GM12878 (cell line): ENCODE results near the gene ATXN2. TPM values are rescaled to one million over a fixed set of nuclear protein-coding genes. Genes with fewer than 3 reads are reported as not detected.

ENCODE experiments used
- ATAC-seq: fragments of 200-7000 bp; cut with Tn5 transposase; 3 replicates; pipeline ENCODE4 v1.9.1; 2020; ENCODE audit warnings: mild to moderate bottlenecking, moderate library complexity
- BruUV-seq: library from RNA; stranded (reverse); fragments of 400-500 nt; replicated peaks from 2 replicates; lab custom pipeline; 2021; lab: Mats Ljungman, UMichigan
- CTCF ChIA-PET: fragments of 300-600 bp; sonication (Branson Sonifier 250); formaldehyde crosslinking; extraction: SDS; loops from one replicate; lab custom pipeline; 2021; ENCODE audit warnings: inconsistent platforms; lab: Yijun Ruan, JAX
- POLR2A ChIA-PET: fragments of 350-600 bp; formaldehyde crosslinking; extraction: SDS; loops from one replicate; lab custom pipeline; 2021; ENCODE audit warnings: inconsistent platforms; lab: Charles Lee
- RAD21 ChIA-PET: fragments of 300-600 bp; sonication (Branson Sonifier 250); formaldehyde crosslinking; loops from one replicate; lab custom pipeline; 2023; ENCODE audit warnings: antibody characterized with exemption; ENCODE audit not compliant: unreplicated experiment; lab: Charles Lee
- SMC1A ChIA-PET: fragments of 300-600 bp; sonication (Branson Sonifier 250); formaldehyde crosslinking; loops from one replicate; lab custom pipeline; 2023; ENCODE audit not compliant: unreplicated experiment, uncharacterized antibody; lab: Charles Lee
- DNase-seq: peaks from one replicate; pipeline ENCODE4 v3.0.0-alpha.2; 2011; ENCODE audit warnings: low read depth, low spot score
- FAIRE-seq: peaks from 3 replicates; lab custom pipeline; 2011; peaks lifted over from hg19 to GRCh38; lab: Jason Lieb, UNC
- H2AFZ ChIP-seq: 2 replicates; pipeline ENCODE4 v1.6.0; 2011; ENCODE audit warnings: low read depth, low read length, control low read depth; ENCODE audit not compliant: control insufficient read depth
- H3K27ac ChIP-seq: 2 replicates; pipeline ENCODE4 v1.5.1; 2011; ENCODE audit warnings: control low read depth; ENCODE audit not compliant: control insufficient read depth, insufficient read depth
- H3K27me3 ChIP-seq, 2 experiments: replicated peaks in 1 of 2; 2 replicates each; pipeline versions ENCODE4 v1.6.0 to v1.6.1; 2011; ENCODE audit warnings: low read length in 1 of 2; ENCODE audit not compliant: control insufficient read depth in 2 of 2, insufficient read depth in 2 of 2
- H3K36me3 ChIP-seq, 2 experiments: 2 replicates each; pipeline ENCODE4 v1.5.1; 2011; ENCODE audit warnings: low read length in 1 of 2; ENCODE audit not compliant: control insufficient read depth in 2 of 2, insufficient read depth in 2 of 2
- H3K4me1 ChIP-seq: 2 replicates; pipeline ENCODE4 v1.6.1; 2011; ENCODE audit warnings: mild to moderate bottlenecking, low read length, moderate library complexity, mixed read lengths; ENCODE audit not compliant: control insufficient read depth, insufficient read depth
- H3K4me2 ChIP-seq: 2 replicates; pipeline ENCODE4 v1.6.0; 2011; ENCODE audit warnings: control low read depth; ENCODE audit not compliant: control insufficient read depth, insufficient read depth
- H3K4me3 ChIP-seq: fragments of 200-600 bp; sonication (generic); 2 replicates; pipeline ENCODE4 v1.5.1; 2016
- H3K79me2 ChIP-seq: 2 replicates; pipeline ENCODE4 v1.6.0; 2011; ENCODE audit warnings: low read length; ENCODE audit not compliant: control insufficient read depth, insufficient read depth
- H3K9ac ChIP-seq: 2 replicates; pipeline ENCODE4 v1.8.0; 2011; ENCODE audit warnings: low read length, control low read depth, mixed read lengths; ENCODE audit not compliant: control insufficient read depth, insufficient read depth
- H3K9me3 ChIP-seq: replicated peaks from 3 replicates; pipeline ENCODE4 v1.5.1; 2011; ENCODE audit warnings: mild to moderate bottlenecking, low read length; ENCODE audit not compliant: control insufficient read depth, insufficient read depth
- H4K20me1 ChIP-seq: 2 replicates; pipeline ENCODE4 v1.6.0; 2011; ENCODE audit not compliant: control insufficient read depth, insufficient read depth
- EED ChIP-seq: sonication (generic); IDR thresholded peaks from 2 replicates; pipeline ENCODE4 v1.6.1; 2016; ENCODE audit warnings: antibody characterized with exemption, low read depth
- PML ChIP-seq: IDR thresholded peaks from 2 replicates; pipeline ENCODE4 v1.6.1; 2012; ENCODE audit warnings: low read length, inconsistent platforms
- SMAD1 ChIP-seq: fragments of 450-650 bp; IDR thresholded peaks from 2 replicates; pipeline ENCODE4 v1.6.1; 2018; ENCODE audit warnings: mild to moderate bottlenecking, low read depth; ENCODE audit not compliant: partially characterized antibody
- SMC3 ChIP-seq: IDR thresholded peaks from 2 replicates; pipeline ENCODE4 v1.6.1; 2011; ENCODE audit warnings: low read length, improper control_type of control experiment, borderline replicate concordance
- TBL1XR1 ChIP-seq: IDR thresholded peaks from 2 replicates; pipeline ENCODE4 v1.6.1; 2012; ENCODE audit warnings: low read depth, low read length, improper control_type of control experiment
- TCF12 ChIP-seq: IDR thresholded peaks from 2 replicates; pipeline ENCODE4 v1.6.1; 2011; ENCODE audit warnings: low read depth, mild to moderate bottlenecking, low read length
- WGBS: methylation state at CpG from one replicate; pipeline ENCODE4 v1.1.6; 2016; ENCODE audit warnings: low lambda C conversion rate; ENCODE audit not compliant: insufficient replicate concordance, insufficient coverage; ENCODE audit errors: missing lambda C conversion rate; 5-methylcytosine and 5-hydroxymethylcytosine counted together
- in situ Hi-C: fragments of 300-500 bp; cut with MboI; formaldehyde crosslinking; loops from 9 replicates; pipeline ENCODE4 v1.14.3; 2018; ENCODE audit warnings: mixed read lengths
- intact Hi-C: fragments of 100-400 bp; cut with micrococcal nuclease; formaldehyde crosslinking; loops from one replicate; pipeline ENCODE4 v1.14.2; 2022; ENCODE audit not compliant: unreplicated experiment
- polyA plus RNA-seq, 11 experiments: library from polyadenylated mRNA; depleted of rRNA in 4 of 11; unstranded in 6 of 11; stranded (reverse) in 5 of 11; fragments of >200 nt; fragmentation: Nextera tagmentation in 4 of 11; fragmentation: Illumina TruSeq in 1 of 11; extraction: Ambion mirVana in 4 of 11; extraction: Trizol in 1 of 11; gene quantifications; 1 replicate in 1 of 11; 2 replicates in 10 of 11; pipeline versions ENCODE4 v1.2.1 to v1.2.3, GENCODE V29; 2011 to 2016; ENCODE audit warnings: inconsistent platforms in 2 of 11, missing spikeins in 2 of 11, low read depth in 1 of 11
- total RNA-seq, 4 experiments: library from RNA; depleted of rRNA in 3 of 4; stranded (reverse); fragments of >200 nt in 3 of 4; fragmentation: Illumina TruSeq in 1 of 4; extraction: Trizol in 1 of 4; gene quantifications; 2 replicates each; pipeline versions ENCODE4 v1.2.1 to v1.2.3, GENCODE V29; 2013 to 2021
- TF ChIP-seq, protein P1 (sequence below): fragments of 450-650 bp; IDR thresholded peaks from 2 replicates; pipeline ENCODE4 v1.6.1; 2016; ENCODE audit warnings: mild to moderate bottlenecking
- TF ChIP-seq, protein P2 (sequence below): fragments of 450-650 bp; IDR thresholded peaks from 2 replicates; pipeline ENCODE4 v1.6.1; 2018; ENCODE audit warnings: borderline replicate concordance, mild to moderate bottlenecking; ENCODE audit not compliant: partially characterized antibody
- TF ChIP-seq, protein P3 (sequence below): IDR thresholded peaks from 2 replicates; pipeline ENCODE4 v1.6.1; 2011; ENCODE audit warnings: borderline replicate concordance, low read depth, mild to moderate bottlenecking, moderate library complexity, low read length; ENCODE audit not compliant: insufficient read depth, poor library complexity, severe bottlenecking

ATXN2 gene
- total and polyA plus RNA-seq, 10 of the 15 experiments (the other 5 are each of a cell fraction or from before 2014, with no cell fraction given), result 8.8 to 31.5 (median 19.0) TPM

DNA sequence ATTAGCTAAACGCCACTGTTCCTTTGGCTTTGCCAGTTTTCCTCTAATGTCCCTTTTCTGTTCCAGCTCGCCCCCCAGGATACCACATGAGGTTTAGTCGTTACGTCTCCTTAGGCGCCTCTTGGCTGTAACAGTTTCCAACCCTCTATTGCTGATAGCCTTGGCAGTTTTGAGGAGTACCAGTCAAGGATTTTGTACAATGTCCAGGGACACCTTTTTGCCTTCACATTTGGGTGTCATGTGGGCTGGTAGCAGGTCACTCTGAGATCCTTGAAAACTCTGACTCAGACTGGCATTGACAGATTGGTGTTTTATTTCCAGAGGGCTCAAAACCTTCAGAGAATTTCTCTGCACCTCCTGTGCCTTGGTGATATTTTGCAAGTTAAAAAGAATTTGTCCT, 179.3 kb downstream of the ATXN2 start (continued):
- TF ChIP-seq EED (no peak), PML (no peak)
- TF ChIP-seq, protein P1, sequence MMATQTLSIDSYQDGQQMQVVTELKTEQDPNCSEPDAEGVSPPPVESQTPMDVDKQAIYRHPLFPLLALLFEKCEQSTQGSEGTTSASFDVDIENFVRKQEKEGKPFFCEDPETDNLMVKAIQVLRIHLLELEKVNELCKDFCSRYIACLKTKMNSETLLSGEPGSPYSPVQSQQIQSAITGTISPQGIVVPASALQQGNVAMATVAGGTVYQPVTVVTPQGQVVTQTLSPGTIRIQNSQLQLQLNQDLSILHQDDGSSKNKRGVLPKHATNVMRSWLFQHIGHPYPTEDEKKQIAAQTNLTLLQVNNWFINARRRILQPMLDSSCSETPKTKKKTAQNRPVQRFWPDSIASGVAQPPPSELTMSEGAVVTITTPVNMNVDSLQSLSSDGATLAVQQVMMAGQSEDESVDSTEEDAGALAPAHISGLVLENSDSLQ, result no peak

DNA sequence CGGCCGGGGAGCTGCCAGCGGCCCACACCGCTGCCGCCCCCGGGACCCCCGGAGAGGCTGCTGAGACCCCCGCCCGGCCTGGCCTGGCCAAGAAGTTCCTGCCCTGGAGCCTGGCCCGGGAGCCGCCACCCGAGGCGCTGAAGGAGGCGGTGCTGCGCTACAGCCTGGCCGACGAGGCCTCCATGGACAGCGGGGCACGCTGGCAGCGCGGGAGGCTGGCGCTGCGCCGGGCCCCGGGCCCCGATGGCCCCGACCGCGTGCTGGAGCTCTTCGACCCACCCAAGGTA, 180.6 kb downstream of the ATXN2 start:
- no peaks in the 10 kb centered on the region for H3K9me3 ChIP-seq
- ChIA-PET CTCF (interaction anchor here (2.0 kb wide), 1 partner anchor 33 kb away, joined by 6 read pairs; no protein-coding TSS in a partner anchor), SMC1A (no interaction called here), RAD21 (no interaction called here), POLR2A (no interaction called here)
- FAIRE-seq (no peak), ATAC-seq (no peak), DNase-seq (no peak)
- H4K20me1 ChIP-seq, result peaks cover 9% of the 10 kb centered on the region
- no peak overlapping the region for H3K9ac ChIP-seq
- H3K36me3 ChIP-seq, result peaks cover 13 to 28% of the 10 kb centered on the region in 2 experiments
- no TSS peak for BruUV-seq
- no peaks in the 10 kb centered on the region for H3K27me3 ChIP-seq
- 99% methylated on average over 10 of the region's 30 CpGs for WGBS
- no peak overlapping the region for H3K27ac ChIP-seq
- H3K4me3 ChIP-seq, result no peak overlapping the region
- H3K4me1 ChIP-seq, result peaks cover 7% of the 10 kb centered on the region
- intact Hi-C loops (no loop called here), in situ Hi-C loops (no loop called here)
- H3K4me2 ChIP-seq, result no peak overlapping the region
- H2AFZ ChIP-seq, result no peak overlapping the region
- peaks cover 51% of the 10 kb centered on the region for H3K79me2 ChIP-seq
- no peak for TF ChIP-seq TCF12
- TF ChIP-seq, protein P2, sequence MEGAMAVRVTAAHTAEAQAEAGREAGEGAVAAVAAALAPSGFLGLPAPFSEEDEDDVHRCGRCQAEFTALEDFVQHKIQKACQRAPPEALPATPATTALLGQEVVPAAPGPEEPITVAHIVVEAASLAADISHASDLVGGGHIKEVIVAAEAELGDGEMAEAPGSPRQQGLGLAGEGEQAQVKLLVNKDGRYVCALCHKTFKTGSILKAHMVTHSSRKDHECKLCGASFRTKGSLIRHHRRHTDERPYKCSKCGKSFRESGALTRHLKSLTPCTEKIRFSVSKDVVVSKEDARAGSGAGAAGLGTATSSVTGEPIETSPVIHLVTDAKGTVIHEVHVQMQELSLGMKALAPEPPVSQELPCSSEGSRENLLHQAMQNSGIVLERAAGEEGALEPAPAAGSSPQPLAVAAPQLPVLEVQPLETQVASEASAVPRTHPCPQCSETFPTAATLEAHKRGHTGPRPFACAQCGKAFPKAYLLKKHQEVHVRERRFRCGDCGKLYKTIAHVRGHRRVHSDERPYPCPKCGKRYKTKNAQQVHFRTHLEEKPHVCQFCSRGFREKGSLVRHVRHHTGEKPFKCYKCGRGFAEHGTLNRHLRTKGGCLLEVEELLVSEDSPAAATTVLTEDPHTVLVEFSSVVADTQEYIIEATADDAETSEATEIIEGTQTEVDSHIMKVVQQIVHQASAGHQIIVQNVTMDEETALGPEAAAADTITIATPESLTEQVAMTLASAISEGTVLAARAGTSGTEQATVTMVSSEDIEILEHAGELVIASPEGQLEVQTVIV, result no peak
- TF ChIP-seq SMAD1, result no peak
- no peak for TF ChIP-seq SMC3
- TF ChIP-seq TBL1XR1, result no peak
- TF ChIP-seq, protein P3, sequence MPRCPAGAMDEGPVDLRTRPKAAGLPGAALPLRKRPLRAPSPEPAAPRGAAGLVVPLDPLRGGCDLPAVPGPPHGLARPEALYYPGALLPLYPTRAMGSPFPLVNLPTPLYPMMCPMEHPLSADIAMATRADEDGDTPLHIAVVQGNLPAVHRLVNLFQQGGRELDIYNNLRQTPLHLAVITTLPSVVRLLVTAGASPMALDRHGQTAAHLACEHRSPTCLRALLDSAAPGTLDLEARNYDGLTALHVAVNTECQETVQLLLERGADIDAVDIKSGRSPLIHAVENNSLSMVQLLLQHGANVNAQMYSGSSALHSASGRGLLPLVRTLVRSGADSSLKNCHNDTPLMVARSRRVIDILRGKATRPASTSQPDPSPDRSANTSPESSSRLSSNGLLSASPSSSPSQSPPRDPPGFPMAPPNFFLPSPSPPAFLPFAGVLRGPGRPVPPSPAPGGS, result no peak
